OCI-LY7 (cell line): ENCODE data around the gene C1orf210.

Experiments used
- CTCF ChIP-seq: fragments of 200-600 bp; sonication (generic); conservative IDR thresholded peaks from 2 replicates; pipeline ENCODE4 v1.5.1; 2014; ENCODE audit warnings: mild to moderate bottlenecking, antibody characterized with exemption, low read length, moderate library complexity, mixed read lengths
- EZH2phosphoT487 ChIP-seq: fragments of 200-600 bp; sonication (generic); IDR thresholded peaks from 2 replicates; pipeline ENCODE4 v1.6.1; 2018; ENCODE audit warnings: low read depth, borderline replicate concordance, mild to moderate bottlenecking, mixed run types, antibody characterized with exemption, low read length, moderate library complexity, mixed read lengths

- no peak for TF ChIP-seq CTCF
- TF ChIP-seq EZH2phosphoT487, result no peak
Measured at GRCh38 chr1:43243299-43243698, 42.1 kb downstream of the C1orf210 start.
